HEK293 (cell line): ENCODE data around the gene PDZD4.

Experiments
- REPIN1 ChIP-seq: fragments of 450-650 bp; formaldehyde crosslinking; IDR thresholded peaks from 2 replicates; pipeline ENCODE4 v1.5.1; 2017; ENCODE audit warnings: missing biosample characterization, missing genetic modification characterization, low read depth
- TRIM28 ChIP-seq: IDR thresholded peaks from 2 replicates; pipeline ENCODE4 v1.6.1; 2011; ENCODE audit warnings: low read length, control low read depth, borderline replicate concordance
- ZBTB8A ChIP-seq: fragments of 450-650 bp; formaldehyde crosslinking; IDR thresholded peaks from 2 replicates; pipeline ENCODE4 v1.5.1; 2016; ENCODE audit warnings: missing biosample characterization, missing genetic modification characterization
- ZNF239 ChIP-seq: fragments of 450-650 bp; formaldehyde crosslinking; IDR thresholded peaks from 2 replicates; pipeline ENCODE4 v1.5.1; 2016; ENCODE audit warnings: missing biosample characterization, missing genetic modification characterization
- ZNF311 ChIP-seq: fragments of 450-650 bp; formaldehyde crosslinking; IDR thresholded peaks from 2 replicates; pipeline ENCODE4 v1.5.1; 2017; ENCODE audit warnings: missing biosample characterization, missing genetic modification characterization, borderline replicate concordance
- ZNF530 ChIP-seq: fragments of 450-650 bp; formaldehyde crosslinking; IDR thresholded peaks from 2 replicates; pipeline ENCODE4 v1.5.1; 2016; ENCODE audit warnings: low read depth, missing biosample characterization, missing genetic modification characterization
- ZNF654 ChIP-seq: fragments of 450-650 bp; formaldehyde crosslinking; IDR thresholded peaks from 2 replicates; pipeline ENCODE4 v1.5.1; 2016; ENCODE audit warnings: low read depth, missing biosample characterization, missing genetic modification characterization
- ZNF776 ChIP-seq: fragments of 450-650 bp; formaldehyde crosslinking; IDR thresholded peaks from 2 replicates; pipeline ENCODE4 v1.5.0; 2017; ENCODE audit warnings: missing biosample characterization, missing genetic modification characterization, borderline replicate concordance
- ZNF785 ChIP-seq: fragments of 450-650 bp; formaldehyde crosslinking; IDR thresholded peaks from 2 replicates; pipeline ENCODE4 v1.5.1; 2016; ENCODE audit warnings: missing biosample characterization, missing genetic modification characterization
- TF ChIP-seq, protein P1 (sequence below): fragments of 450-650 bp; formaldehyde crosslinking; IDR thresholded peaks from 2 replicates; pipeline ENCODE4 v1.5.1; 2016; ENCODE audit warnings: missing biosample characterization, missing genetic modification characterization
- TF ChIP-seq, protein P2 (sequence below): fragments of 450-650 bp; IDR thresholded peaks from 2 replicates; pipeline ENCODE4 v1.5.1; 2018; ENCODE audit warnings: missing biosample characterization, mild to moderate bottlenecking, missing genetic modification characterization
- TF ChIP-seq, protein P3 (sequence below): fragments of 450-650 bp; formaldehyde crosslinking; IDR thresholded peaks from 2 replicates; pipeline ENCODE4 v1.5.1; 2016; ENCODE audit warnings: missing biosample characterization, missing genetic modification characterization, low read depth
- TF ChIP-seq, protein P4 (sequence below): fragments of 450-650 bp; formaldehyde crosslinking; IDR thresholded peaks from 2 replicates; pipeline ENCODE4 v1.5.1; 2016; ENCODE audit warnings: missing biosample characterization, missing genetic modification characterization

DNA sequence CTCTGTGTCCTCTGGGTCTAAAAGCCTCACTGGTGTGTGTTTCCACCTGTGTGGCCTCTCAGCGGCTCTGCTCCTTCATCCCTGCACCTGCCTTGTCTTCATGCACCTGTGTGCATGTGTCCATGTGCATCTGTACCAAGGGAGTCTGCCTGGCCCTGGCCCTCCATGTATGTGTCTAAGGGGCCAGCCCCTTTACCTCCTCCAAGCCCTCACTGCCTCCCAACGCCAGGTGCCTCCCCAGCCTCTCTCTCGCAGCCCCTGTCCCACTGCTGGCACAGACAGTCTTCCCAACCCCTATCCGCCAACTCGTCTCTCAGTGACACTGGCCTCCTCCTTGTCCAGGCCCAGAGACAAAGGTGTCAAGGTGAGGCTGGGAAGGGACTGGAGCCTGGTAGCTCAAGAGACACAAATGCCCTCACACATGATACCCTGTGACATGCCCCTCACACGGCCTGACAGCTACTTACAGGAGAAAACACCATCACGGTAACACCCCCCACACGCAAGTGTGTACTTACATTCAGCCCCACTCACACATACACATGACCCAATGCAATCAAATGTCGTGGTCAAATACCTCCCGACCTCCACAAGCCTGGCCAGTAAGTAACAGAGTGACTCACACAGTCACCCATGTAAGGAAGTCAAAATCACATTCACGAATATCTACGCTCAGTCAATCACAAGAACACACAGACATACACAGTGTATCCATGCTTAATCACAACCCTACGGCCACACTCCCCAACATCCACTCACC lies 44.2 kb upstream of the PDZD4 start:
- TF ChIP-seq, protein P1, sequence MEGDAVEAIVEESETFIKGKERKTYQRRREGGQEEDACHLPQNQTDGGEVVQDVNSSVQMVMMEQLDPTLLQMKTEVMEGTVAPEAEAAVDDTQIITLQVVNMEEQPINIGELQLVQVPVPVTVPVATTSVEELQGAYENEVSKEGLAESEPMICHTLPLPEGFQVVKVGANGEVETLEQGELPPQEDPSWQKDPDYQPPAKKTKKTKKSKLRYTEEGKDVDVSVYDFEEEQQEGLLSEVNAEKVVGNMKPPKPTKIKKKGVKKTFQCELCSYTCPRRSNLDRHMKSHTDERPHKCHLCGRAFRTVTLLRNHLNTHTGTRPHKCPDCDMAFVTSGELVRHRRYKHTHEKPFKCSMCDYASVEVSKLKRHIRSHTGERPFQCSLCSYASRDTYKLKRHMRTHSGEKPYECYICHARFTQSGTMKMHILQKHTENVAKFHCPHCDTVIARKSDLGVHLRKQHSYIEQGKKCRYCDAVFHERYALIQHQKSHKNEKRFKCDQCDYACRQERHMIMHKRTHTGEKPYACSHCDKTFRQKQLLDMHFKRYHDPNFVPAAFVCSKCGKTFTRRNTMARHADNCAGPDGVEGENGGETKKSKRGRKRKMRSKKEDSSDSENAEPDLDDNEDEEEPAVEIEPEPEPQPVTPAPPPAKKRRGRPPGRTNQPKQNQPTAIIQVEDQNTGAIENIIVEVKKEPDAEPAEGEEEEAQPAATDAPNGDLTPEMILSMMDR = no peak
- TF ChIP-seq ZNF311 (tag by site-specific recombination) = no peak
- no peak for TF ChIP-seq REPIN1 (tag by site-specific recombination)
- TF ChIP-seq, protein P2, sequence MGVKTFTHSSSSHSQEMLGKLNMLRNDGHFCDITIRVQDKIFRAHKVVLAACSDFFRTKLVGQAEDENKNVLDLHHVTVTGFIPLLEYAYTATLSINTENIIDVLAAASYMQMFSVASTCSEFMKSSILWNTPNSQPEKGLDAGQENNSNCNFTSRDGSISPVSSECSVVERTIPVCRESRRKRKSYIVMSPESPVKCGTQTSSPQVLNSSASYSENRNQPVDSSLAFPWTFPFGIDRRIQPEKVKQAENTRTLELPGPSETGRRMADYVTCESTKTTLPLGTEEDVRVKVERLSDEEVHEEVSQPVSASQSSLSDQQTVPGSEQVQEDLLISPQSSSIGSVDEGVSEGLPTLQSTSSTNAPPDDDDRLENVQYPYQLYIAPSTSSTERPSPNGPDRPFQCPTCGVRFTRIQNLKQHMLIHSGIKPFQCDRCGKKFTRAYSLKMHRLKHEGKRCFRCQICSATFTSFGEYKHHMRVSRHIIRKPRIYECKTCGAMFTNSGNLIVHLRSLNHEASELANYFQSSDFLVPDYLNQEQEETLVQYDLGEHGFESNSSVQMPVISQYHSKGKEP (tag by site-specific recombination) = no peak
- no peak for TF ChIP-seq TRIM28
- TF ChIP-seq ZNF530 (tag by site-specific recombination) = no peak
- TF ChIP-seq, protein P3, sequence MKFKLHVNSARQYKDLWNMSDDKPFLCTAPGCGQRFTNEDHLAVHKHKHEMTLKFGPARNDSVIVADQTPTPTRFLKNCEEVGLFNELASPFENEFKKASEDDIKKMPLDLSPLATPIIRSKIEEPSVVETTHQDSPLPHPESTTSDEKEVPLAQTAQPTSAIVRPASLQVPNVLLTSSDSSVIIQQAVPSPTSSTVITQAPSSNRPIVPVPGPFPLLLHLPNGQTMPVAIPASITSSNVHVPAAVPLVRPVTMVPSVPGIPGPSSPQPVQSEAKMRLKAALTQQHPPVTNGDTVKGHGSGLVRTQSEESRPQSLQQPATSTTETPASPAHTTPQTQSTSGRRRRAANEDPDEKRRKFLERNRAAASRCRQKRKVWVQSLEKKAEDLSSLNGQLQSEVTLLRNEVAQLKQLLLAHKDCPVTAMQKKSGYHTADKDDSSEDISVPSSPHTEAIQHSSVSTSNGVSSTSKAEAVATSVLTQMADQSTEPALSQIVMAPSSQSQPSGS (tag by site-specific recombination) = no peak
- TF ChIP-seq ZNF239 (tag by site-specific recombination) = no peak
- TF ChIP-seq, protein P4, sequence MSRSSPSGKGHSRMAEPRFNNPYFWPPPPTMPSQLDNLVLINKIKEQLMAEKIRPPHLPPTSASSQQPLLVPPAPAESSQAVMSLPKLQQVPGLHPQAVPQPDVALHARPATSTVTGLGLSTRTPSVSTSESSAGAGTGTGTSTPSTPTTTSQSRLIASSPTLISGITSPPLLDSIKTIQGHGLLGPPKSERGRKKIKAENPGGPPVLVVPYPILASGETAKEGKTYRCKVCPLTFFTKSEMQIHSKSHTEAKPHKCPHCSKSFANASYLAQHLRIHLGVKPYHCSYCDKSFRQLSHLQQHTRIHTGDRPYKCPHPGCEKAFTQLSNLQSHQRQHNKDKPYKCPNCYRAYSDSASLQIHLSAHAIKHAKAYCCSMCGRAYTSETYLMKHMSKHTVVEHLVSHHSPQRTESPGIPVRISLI (tag by site-specific recombination) = no peak
- TF ChIP-seq ZNF654 = no peak
- TF ChIP-seq ZNF776 (tag by site-specific recombination) = no peak
- no peak for TF ChIP-seq ZBTB8A
- TF ChIP-seq ZNF785 (tag by site-specific recombination) = no peak
